NOMO-1 (cell line): ENCODE results near the gene OXCT2.

ENCODE experiments used
- DNase-seq, 2 experiments: peaks; one replicate each; lab custom pipeline; 2025; ENCODE audit not compliant: unreplicated experiment in 2 of 2; lab: John Stamatoyannopoulos, UW

OXCT2 gene

DNA sequence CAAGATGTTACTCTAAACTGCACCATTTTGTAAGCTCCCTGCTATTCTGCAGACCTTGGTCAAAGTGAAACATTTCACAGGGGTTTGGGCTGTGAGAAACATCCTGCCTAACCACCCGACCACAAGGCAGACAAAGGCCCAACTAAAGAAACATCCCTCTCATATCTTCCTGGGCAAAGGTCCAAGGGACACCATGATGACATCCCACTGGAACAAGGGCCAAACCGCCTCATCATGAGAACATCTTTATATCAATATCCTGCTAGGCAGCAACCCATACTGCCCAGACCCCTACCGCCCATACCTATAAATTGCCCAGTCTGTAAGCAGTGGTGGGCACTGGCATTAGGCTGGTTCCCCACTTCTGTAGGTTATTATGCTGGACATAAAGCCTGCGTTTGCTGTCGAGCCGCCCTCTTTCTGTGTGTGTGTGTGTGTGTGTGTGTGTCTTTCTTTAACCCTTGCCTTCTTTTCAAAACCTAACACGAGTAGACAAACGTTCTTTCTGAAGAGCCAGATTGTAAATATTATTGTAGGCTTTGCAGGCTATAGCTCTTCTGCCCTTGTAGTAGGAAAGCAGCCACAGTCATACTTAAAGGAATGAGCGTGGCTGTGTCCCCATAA, 33.5 kb downstream of the OXCT2 start:
- DNase-seq, result no peak

DNA sequence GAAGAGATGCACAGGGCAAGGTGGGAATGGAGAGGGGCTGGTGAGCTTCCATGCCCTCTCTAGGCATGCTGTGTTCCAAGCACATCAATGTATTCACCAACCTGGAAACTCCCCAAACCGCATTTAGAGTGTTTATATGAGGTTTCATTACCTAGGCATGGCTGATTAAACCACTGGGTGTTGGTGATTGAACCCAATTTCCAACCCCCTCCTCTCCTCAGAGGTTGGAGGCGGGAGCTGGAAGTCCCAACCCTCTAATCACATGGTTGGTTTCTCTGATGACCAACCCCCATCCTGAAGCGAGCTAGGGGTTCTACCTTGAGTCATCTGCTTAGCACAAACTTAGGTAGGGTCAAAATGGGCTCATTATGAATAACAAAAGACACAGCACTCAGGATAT, 35.4 kb downstream of the OXCT2 start:
- DNase-seq, result no peak

DNA sequence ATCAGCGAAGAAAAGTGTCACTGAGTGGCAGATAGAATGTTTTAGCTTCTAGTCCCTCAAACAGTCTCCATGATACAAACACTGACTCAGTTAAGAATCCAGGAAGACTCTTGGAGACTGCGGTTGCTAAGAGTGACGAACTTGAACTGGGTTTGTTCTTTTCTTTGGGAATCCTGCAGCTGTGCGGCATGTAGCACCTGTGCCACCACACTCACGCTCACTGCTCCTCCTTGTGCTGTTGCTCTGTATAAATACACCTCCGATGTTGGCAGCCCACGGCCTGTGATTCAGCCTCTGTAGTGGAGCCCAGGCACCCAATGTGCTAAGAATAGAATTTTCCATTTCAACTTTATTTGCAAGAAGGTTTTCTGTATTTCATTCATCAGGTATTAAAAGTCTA, 38.0 kb downstream of the OXCT2 start:
- no peak for DNase-seq

DNA sequence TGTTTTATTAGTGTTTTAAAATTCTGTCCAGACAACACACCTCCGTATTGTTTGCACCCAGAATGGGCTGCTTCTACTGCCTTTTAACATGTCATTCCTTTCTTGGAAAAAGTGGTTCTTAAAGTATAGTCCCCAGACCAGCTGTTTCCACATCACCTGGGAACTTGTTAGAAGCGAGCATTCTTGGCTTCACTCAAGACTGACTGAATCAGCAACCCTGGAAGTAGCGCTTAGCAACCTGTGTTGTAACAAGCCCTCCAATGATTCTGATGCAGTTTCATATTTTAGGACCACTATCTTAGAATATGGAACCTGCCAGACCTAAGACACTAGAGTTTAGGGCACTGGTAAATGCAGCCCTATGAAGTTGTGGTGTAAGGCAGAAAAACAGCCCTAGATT, 38.4 kb downstream of the OXCT2 start:
- no peak for DNase-seq

DNA sequence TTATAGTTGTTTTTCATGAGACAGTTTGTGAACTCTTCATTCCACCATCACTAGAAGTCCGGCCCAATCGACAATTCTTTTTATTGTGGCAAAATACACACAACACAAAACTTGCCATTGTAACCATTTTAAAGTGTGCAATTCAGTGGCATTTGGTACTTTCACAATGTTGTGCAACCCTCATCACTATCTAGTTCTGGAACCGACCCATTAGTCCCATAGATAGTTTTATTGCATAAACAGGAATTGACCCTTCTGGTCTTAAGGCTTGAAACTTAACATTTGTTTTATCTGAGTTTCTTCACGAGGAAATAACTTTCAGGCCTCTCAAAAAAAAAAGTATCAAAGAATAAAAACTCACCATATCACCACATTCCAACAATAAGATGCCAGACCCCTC, 41.3 kb downstream of the OXCT2 start:
- no peak for DNase-seq

DNA sequence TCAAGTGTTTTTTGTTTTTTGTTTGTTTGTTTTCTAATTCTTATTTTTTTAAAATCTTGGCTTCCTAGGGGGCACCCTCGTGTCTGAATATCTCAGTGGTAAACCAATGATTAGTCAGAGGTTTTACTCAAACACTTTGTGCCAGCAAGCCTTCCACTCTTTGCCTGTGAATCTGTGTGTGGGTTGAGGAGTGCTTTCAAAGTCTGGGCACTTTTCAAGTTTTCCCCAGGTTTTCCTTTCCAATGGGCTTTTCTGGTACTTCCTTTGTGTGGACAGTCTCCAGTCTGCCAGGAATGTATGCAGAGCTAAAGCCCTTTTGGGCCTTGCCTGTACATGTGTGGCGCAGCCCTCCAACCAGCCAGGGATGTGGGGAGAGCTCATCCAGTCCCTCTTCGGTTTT, 42.1 kb downstream of the OXCT2 start:
- no peak for DNase-seq

DNA sequence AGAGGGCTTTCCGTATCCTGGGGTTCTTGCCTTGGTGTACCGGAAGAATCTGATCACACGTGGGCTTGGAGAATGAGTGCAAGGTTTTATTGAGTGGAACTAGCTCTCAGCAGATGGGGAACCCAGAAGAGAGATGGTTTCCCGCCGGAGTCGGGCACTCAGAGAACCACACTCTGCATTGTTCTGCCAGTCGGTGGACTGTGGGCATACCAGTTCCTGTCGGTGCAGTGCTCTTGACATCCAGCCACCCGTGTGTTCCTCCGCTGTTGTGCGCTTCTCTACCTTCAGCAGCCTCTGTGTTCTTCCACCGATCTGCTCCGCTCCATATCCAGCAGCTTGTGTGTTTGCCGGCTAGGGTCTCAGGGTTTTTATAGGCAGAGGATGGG, 43.2 kb downstream of the OXCT2 start:
- no peak for DNase-seq

DNA sequence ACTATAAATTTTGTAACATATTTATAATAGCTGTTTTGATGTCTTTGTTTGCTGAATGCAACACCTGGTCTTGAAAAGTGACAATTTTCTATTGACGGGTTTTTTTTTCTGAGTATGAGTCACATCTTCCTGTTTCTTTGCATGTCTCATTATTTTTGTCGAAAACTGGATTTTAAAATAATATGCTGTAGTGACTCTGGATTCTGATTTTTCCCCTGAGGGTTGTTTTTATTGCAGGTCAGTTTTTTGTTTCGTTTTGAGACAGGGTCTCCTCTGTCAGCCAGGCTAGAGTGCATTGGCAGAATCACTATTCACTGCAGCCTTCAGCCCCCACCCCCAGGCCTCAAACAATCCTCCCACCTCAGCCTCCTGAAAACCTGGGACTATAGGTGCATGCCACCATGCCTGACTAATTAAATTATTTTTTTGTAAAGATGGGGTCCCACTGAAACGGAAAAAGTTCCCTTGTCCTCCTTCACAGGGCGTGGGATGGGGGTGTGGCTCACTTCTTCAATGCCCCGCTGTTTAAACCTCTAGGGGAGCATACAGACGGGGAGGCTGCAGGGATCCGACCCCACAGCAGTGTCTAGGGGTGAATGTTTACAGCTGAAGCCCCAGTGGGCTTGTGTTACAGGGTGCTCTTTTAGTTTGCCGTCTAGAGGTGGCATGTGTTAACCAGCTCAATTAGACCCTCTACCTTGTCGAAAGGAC, 43.8 kb downstream of the OXCT2 start:
- no peak for DNase-seq

DNA sequence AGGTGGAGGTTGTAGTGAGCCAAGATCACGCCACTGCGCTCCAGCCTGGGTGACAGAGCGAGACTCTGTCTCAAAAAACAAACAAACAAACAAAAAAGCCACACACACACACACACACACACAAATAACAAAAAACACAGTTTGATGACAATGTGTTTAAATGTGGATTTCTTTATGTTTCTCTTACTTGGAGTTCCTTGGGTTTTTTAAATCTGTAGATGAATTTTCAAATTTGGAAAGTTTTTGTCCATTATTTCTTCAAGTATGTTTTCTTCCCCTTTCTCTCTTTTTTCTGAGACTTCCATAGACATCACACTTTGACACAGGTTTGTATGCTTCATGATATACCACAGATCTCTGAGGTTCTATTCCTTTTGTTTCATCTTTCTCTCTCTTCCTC, 44.5 kb downstream of the OXCT2 start:
- DNase-seq, result no peak

DNA sequence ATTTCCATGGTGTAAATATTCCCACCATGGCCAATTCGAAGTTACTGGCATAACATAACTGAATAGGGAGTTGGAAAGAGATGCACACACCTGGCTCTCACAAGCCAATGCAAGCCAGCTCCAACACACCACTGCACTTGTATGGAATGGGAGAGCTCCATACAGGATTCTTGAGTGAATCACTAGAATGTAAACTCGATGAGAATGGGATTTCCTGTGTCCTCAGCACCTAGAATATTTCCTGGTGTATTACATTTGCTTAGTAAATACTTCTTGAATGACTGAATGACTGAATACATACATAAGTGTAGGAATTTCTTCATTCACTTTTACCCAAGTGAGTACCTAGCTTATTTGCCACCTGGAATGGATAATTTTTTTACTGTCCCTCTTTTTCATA, 48.7 kb downstream of the OXCT2 start:
- DNase-seq, result no peak

DNA sequence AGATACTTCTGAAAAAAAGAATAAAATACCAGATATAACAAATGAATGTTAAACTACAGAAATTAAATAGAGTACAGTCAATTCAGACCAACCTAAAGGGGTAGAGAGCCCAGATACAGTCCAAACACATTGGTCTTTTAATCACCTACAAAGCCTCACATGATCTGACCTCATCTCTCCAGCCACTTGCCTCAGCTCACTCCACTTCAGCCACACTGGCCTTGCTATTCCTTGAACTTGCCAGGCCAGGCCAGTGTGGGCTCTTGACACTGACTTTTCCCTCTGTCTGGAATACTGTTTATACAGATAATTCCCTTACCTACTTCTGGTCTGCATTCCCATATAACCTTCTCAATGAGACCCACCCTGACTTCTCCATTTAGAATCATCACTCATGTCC, 49.5 kb downstream of the OXCT2 start:
- no peak for DNase-seq

DNA sequence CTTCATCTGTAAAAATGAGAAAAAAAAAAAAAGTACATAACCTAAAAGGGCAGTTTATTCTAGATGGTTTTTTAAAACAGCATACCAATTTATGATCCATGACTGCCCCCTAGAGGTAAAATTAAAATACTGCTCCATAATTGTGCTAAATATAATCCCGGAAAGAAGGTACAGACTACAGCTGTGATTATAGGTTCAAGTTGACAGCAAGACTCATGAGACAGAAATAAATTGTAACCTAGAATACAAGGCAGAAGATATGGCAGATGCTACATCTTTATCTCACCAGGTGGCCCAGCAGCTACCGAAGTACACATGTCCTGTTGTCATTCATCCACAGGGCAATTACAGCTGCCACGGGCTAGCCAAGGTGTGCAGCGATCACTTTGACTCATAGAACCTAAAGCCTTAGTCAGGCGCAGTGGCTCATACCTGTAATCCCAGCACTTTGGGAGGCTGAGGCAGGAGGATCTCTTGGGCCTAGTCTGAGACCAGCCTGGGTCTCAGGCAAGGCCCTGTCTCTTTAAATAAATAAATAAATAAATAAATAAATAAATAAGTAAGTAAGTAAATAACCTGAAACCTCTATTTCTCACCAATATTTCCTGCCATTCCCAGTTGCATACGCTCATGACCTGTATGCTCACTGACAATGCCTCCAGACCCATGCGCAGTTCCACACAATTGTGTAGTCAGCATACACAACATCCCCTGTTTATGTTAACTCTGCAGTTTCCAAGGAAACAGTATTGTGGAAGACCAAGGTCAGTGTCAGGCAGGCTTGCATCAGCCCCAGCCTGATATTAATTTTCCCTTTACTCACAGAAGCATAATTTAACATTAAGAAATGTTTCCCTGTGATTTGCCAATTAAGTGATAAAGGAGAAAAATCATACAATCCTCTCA, 50.8 kb downstream of the OXCT2 start:
- DNase-seq, result peak in 1 of 2 experiments; percentile 80
